ENCODE results near the gene GLCCI1.

Gene GLCCI1

DNA sequence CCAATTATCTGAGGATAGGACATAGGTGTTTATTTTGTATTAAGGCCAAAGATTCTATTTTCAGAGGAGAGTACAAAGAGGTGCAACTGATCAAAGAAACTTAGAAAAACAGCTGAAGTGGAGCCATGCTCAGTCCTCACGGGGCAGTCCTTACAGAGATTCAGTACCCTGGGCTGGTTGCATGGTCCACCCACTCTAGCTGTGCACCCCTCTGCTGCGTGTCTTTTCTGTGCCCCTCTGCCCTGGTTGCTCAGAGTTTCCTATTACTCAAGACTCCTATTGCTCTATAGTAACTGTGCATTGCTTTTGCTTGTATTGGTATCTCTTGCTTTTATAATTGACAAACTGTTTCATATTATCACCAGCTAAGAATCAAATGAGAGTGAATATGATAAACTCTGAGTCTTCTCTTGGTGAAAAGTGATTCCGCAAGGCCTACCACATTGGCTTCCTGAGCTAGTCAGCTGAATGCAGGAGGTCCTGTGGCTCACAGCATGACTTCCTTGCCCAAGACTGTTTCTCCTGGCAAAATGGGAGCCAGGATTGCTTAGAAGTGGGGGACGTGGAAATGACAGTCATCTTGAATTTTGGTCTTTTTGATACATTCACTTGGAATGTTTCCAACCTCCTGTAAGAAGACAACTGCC lies 137.0 kb downstream of the GLCCI1 start:
- no peak for DNase-seq

DNA sequence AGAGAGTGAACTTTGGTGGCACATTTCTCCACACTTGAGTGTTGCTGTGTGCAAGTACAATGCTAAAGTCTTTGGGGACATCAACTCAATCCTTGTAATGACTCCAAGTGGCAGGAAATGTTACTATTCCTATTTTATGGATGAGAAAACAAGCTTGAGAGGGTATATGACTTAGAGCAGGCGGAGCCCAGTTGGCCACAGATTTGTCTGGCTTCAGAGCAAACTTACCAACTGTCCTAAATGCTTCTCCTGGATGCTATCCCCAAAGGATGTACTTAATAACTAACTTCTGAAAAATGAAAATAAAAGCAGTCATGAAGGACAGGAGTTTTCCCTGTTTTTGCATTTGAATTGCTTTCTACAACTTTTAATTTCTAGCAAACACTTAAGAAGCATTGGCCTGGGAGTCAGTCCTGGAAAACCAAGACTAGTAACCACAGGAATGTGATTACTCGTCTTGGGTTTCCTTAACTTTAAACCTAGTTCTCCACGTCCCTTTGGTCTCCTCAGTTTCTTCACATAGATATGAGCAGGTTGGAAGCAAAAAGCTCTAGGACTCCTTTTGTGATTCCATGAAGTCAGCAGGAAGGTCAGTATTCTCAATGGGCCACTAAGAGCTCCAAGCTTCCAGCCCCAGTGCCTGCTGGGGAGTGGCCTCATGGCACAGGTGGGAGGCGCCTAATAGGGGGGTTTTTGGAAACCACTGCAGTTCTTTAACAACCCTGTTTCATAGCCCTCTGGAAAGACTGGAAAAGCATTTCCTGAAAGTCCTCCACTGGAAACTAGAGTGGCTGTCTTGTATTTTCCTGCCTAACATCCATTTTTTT lies 140.8 kb downstream of the GLCCI1 start:
- DNase-seq, result no peak

DNA sequence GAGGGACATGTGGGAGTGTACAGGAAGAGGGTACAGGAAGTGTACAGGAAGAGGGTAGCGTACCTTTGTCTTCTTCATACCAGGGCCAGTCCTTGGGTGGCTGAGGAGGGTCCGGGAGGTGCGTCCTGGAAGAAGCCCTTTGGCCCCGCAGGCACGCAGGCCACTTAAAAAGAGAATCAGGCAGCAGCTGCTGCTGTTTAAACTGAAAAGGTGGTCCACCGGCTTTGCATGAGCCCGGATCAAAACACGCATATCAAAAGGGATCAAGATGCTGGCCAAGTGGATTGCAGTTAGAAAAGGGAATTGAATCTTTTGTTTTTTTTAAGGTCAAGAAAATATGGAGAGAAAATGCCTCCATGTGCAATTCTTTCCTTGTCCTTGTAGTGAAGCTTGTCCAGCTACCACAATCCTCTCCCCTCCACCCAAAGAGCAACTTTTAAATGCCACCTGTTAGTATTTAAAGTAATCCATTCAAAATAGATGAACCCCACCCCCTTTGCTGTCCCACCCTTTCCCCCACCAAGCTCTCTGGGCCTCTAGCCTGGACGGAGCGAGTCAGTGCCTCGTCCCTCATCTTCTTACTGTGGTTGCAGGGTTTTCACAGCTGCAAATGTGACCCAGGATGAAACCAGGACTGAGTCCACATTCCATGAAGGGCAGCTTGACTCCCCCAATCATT lies 142.8 kb downstream of the GLCCI1 start:
- DNase-seq, result no peak

DNA sequence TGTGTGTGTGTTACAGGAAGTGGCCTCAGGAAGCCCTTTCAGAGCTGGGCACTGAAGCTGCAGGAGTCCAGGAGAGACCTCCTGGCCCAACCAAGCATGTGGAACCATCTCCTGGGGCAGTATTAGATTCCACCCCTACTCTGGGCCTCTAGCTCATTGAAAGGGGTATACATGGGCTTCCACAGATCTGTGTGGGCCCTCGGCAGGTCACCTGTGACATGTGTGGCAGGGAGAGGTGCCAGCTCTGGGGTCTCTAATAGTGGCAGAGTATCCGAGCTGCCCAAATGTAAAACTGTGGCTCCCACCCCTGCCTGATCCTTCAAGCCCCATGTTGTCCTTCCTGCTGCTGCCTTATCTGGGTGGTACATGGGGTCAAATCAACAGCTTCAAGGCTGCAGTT lies 144.1 kb downstream of the GLCCI1 start:
- DNase-seq, result no peak

DNA sequence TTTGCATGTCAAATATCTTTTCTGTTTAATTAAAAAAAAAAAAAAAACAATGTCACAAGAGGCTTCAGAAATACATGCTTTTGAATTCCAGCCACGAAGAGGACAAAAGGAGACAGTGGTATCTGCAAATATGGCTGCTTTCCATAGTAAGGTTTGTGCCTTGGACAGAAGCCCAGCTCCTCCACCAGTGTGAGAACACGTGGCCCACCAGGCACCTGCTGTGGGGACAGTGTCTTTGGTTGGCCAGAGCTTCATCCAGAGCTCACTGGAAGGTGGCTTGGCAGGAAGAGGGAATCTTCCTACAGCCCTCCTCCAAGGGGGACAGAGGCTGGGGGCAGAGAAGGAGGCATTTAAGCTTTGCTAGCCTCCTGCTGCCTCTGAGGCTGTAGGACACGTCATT lies 144.6 kb downstream of the GLCCI1 start:
- DNase-seq, result no peak

DNA sequence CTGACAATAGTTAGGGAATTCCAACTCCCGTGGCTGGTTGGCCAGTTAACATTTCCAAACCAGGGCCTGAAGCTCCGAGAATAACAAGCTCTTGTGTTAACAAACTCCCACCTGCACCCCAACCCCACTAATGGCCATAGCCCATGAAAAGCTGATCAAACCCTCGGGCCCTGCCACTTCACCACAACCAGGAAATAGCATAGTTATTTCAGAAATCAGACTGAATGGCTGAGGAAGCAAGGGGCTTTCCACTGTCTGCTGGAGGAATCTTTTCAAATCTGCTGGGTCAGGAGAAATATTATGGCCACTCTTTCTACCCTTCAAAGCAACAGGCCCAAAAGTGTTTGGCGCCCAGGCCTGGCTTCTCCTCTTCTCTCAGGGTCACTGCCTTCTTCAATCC lies 145.6 kb downstream of the GLCCI1 start:
- DNase-seq, result no peak

DNA sequence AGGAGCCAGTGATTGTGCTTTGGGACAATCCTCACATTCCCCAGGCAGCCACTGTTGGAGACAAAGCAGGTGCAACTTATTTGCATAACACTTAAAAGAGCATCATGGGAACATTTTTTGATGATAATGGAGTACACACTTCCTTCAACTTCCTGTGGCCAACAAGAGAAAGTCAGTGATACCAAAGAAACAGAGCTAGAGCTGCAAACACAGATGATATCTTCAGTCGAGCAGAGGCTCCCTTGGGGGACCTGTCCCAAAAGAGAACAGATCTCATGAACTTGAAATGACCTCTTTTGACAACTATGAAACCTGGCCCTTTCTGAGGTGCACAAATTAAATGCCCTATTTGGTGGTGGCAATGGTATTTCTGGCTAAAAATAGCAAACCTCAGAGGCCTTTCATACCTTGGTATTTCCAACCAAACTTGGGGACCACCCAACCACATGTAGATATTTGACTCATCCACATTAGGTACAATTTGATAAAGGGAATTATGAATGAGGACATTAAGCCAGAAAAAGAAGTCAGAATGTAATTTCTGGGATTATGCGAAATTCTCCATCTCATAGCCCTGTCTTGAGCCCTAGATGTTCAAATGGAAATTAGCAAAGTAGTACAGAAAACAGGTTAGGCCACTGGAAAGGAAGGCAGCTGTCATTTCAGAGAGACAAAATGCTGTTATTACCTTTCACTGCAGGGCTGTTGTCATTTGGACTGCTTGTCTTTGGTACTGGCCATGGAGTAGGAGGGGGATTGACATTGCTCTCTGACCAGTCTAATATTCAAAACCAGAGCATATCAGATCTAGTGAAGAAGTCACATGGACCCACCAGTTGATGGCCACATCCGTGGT lies 147.2 kb downstream of the GLCCI1 start:
- no peak for DNase-seq

DNA sequence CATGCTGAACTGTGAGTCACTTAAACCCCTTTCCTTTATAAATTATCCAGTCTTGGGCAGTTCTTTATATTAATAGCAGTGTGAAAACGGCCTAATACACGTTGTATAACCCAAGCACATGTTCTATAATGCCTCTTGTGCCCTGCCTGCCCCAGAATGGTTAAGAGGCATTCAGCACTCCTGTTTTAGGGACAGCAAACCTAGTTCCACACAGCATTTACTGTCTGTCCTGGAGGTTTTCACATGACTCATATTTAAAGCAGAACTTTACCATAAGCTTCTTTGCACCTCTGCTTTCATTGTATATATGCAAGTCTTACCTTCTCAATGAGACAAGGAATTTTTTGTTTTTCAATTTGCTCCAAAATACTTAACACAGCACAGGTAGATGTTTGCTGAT lies 148.6 kb downstream of the GLCCI1 start:
- DNase-seq, result no peak

DNA sequence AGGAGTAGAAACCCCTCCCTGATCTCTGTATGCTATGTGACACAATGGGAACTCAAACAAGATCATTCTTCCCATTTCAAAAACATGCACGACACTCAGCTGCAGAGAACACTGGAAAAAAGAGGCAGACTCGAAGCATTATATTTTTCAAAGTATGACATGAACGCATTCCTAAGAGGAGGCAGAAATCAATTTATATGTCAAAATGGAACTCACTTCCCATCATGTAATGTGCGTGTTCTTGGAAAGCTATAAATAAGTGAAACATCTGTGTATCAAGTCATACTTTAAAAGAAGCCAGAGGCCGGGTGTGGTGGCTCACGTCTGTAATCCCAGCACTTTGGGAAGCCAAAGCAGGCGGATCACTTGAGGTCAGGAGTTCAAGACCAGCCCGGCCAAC lies 150.7 kb downstream of the GLCCI1 start:
- no peak for DNase-seq

DNA sequence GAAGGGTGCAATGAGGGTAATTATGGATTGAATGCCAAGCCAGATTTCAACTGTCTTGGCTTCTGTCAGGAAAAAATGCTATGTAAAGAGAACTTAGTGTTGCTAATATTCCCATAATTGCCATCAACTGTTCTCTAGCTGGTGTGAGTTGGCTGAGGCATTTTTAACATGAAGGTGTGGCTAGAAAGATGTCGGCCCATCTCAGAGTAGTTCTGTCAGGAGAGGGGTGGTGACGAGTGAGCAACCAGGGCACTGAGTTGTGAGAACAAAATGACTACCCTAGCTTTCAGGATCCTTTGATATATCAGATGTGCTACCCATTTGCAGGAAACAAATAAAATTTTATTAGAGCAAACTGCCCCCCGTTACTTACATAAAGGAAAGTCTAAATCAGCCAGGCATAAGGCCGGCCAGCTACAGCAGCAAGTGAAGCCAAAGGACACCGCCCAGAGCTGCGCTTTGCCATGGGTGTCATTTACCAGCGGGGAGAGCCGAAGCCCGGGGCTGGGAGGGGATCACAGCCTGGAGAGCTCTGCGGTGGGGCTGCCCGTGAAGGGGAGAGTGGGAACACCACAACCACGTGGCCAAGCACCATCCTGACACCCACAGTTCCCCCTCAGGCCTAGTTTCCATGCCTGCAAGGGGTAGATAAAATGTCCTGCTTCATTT lies 151.9 kb downstream of the GLCCI1 start:
- DNase-seq, result no peak

DNA sequence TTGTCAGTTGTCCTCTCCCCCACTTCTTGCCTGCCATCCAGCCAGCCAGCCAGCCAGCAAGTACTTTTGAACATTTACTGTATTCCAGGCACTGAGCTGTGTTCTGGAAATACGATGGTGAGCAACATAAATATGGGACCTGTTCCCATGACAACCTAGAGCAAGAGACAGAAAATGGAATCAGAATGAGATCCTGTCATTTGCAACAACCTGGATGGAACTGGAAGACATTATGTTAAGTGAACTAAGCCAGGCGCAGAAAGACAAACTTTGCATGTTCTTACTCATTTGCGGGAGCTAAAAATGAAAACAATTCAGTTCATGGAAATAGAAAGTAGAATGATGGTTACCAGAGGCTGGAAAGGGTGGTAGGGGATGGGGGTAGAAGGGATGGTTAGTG lies 152.6 kb downstream of the GLCCI1 start:
- DNase-seq, result no peak

DNA sequence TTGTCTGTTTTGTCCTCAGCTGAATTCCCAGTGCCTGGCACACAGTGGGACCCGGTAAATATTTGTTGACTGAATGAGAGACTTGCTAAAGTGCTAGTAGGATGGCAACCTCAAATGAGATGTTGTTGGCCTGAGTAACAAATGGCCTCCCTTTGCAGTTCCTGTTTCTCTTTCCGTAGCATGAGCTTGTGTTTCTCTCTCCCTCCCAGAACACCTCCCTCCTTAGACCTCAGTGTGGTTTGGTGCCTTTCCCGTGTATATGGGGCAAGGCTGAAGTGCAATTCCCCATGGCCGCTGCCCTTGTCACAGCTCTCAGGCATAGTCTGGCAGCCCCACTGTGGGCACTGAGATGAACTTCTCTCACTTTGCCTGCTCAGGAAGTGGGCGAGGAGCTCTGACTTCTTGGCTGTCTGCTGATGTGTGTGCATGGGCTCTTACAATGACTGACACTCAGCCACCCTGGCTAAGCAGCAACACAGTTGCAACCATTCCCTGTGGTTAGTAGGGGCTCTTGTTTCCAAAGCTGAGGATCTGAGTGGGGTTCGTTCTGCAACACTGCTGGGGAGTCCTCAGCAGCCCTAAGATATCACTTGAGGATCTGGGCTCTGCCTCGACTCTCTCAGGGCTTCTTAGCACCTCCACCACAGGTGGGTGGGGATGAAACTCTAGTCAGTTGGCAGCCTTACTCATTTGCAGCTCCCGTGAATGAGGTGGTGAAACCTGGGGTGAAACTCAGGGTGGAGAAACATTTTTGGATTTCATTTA lies 157.3 kb downstream of the GLCCI1 start:
- DNase-seq, result peak; percentile 76

DNA sequence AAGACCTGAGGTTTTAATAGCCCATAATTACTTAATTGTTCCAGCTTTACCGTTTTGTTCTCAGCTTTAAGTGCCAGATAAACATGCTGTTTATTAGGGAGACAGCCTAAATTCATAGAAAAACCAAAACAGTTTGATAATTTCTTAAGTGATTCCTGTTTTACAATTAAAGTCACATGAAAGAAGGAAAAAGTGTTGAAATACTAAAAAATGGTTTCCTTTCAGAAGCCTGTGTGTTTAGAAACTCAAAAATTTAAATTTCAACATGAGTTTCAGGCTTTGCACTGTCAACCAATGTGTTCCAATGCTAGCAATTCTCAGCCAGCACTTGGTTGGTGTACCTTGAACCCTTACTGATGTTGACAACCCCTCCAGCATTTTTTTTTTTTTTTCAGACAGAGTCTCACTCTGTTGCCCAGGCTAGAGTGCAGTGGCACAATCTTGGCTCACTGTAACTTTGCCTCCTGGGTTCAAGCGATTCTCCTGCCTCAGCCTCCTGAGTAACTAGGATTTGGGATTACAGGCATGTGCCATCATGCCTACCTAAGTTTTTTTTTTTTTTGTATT lies 158.1 kb downstream of the GLCCI1 start:
- no peak for DNase-seq

DNA sequence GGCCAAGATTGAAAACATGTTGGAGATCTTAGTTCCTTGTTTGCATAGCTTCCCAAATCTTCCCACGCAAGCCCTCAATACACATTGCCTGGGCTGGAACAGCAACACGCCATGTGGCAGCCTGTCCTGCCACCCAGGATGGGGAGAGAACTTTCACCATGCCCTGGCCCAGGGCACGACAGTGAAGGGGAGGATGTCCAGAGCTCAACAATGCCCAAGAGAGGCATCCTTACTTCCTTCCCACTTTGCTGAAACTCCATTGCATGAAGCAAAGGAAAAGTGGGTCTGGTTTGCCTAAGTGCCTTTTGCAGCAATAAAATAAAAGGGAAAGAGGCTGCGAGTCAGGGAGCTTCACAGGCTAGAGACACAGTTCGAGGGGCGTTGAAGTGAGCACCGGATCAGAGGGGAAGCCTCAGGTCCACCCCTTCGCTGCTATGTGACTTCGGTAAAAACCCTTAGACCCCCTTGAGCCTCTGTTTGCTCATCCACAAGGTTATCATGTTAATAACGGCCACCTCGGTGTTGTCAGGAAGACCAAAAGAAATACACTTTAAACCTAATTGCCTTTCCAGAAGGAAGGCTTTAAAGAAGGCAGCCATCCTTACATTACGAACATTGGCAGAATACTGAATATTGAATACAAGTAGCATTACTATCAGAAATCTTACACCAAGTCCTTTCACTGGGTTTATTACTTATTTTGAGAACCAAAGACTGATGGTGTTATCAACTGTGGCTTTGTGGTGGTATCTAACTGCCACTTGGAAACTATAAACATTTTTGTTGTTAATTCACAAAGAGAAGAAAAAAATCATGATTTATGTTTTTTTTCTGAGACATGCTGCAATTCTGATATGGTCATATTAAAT lies 160.1 kb downstream of the GLCCI1 start:
- DNase-seq, result no peak

DNA sequence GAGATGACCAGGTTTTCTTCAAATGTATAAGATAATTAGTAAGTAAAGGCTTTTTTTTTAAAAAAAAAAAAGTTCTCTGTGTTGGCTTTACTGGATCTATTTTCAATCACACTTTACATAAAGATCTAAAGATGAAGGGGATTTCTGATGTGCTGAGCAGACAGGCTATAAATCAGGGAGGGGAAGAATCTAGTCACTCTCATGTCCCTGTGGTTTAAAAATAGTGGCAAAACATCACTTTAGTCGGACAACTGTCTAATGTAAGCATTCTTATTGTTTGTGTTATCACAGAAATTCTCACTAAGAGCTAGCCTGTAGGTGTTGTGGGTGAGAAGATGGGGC lies 160.7 kb downstream of the GLCCI1 start:
- DNase-seq, result no peak

DNA sequence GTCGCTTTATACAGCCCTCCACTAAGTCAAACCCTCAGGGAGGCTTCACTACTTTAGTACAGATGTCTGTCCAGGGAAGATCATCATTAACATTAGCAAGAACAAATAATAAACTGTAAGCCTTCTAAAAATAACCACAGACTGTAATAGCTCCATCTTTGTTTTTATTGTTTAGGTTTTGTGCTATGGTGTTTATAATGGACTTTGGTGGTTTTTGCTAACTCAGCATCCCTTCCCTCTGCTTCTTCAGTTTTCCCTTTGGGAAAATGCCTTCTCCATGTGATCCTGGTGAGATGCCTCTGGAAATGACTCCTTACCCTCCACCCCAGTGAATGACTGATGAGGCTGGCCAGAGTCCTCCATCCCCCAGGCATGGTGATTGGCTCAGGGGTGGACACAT lies 162.1 kb downstream of the GLCCI1 start:
- no peak for DNase-seq

DNA sequence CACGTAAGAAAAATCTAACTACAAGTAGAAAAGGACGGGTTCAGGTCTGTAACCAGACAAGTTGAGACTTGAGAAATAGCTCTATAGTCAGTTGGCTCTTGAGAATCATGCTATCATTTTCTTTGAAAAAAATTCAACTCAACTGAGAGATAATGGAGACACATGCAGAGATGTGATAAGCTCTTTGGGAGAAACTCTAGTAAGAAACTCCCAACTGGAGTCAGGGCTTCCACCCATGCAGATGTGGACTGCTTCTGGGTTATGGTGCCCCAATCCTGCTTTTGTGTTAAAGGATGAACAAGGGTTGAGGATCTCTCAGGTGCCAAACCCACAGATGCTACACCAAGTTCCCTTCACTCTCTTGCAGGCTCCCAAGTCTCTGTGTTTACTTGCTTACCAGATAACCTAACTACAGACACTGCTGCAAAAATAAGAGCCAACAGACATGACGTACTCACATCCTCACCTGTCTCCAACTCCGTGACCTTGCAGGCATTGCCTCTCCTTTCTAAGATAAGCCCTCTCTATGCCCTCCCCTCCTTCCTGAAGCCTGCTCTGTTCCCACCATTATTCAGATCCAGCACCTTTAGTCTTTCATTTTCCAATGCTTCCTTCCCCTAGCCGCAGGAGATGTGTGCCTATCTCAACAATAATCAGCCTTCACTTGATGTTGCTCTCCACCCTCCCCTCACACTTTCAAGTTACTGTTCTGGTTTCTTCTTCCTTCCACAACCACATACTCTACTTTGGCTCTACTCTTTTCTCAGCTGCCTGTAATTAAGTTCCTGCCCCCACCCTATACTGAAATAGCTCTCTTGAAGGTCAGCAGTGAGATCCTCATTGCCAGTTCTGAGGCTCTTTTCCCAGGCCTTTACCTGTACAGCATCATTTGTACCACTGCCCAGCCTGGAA lies 163.4 kb downstream of the GLCCI1 start:
- peak; percentile 50 for DNase-seq

DNA sequence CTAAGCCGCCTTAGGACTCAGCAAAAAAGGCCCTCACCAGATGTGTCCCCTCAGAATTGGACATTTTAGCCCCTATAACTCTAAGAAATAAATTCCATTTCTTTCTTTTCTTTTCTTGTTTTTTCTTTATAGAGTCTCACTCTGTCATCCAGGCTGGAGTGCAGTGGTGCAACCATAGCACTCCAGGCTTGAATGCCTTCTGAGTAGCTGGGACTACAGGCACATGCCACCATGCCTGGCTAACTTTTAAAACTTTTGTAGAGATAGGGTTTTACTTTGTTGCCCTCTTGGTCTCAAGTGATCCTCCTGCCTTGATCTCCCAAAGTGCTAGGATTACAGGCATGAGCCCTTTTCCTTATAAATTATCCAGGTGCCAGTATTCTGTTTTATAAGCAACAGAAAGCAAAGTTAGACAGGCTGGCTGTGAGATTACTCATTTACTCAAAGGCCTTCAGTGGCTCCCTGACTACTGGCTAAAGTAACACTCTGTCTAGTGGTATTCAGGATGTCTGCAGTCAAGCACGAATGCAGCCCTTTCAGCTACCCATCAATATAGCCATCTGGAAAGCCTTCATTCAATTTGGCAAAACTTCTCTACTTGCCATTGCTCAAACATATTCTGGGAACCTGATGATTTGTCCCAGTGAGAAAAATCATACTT lies 164.7 kb downstream of the GLCCI1 start:
- no peak for DNase-seq
